Measurements from ENCODE around the gene PDC. TPM values are rescaled to one million over a fixed set of nuclear protein-coding genes. Genes with fewer than 3 reads are reported as not detected.

Gene PDC
- total RNA-seq, 3 donors from 2014 or later = not detected

DNA sequence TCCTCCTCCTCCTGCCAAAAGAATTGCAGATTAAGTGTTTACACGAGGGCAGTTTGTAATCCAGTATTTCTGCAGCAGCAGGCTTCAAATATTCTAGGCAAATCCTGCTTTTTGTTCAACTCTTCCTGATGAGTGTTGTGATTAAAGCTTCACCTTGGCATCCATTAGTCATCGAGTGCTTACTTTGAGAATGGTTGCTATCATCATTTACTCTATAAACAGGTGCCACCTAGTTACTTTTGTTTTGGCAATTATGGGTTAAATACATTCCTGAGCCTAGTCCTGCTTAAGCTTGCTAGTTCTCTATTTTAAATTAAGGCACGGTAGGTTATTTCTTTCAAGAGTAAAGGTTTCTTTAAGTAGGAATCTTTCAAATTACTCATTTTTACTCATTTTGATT lies 20.3 kb downstream of the PDC start:
- no peaks in the 10 kb centered on the region for H3K27me3 ChIP-seq
- no peaks in the 10 kb centered on the region for H3K4me1 ChIP-seq
- intact Hi-C loops (cut with DNase I; ENCODE audit: low total_unique reads) = no loop called here
- no peak overlapping the region for H3K27ac ChIP-seq
- H3K36me3 ChIP-seq = no peaks in the 10 kb centered on the region
- no peaks in the 10 kb centered on the region for H3K9me3 ChIP-seq
- DNase-seq (ENCODE audit: low spot score in 2 of 2) = no peak
- TF ChIP-seq, protein P1, sequence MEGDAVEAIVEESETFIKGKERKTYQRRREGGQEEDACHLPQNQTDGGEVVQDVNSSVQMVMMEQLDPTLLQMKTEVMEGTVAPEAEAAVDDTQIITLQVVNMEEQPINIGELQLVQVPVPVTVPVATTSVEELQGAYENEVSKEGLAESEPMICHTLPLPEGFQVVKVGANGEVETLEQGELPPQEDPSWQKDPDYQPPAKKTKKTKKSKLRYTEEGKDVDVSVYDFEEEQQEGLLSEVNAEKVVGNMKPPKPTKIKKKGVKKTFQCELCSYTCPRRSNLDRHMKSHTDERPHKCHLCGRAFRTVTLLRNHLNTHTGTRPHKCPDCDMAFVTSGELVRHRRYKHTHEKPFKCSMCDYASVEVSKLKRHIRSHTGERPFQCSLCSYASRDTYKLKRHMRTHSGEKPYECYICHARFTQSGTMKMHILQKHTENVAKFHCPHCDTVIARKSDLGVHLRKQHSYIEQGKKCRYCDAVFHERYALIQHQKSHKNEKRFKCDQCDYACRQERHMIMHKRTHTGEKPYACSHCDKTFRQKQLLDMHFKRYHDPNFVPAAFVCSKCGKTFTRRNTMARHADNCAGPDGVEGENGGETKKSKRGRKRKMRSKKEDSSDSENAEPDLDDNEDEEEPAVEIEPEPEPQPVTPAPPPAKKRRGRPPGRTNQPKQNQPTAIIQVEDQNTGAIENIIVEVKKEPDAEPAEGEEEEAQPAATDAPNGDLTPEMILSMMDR (IDR thresholded peaks at IDR 0.05) = no peak
- TF ChIP-seq POLR2AphosphoS5 (IDR thresholded peaks at IDR 0.05) (no peak), POLR2A (IDR thresholded peaks at IDR 0.05) (no peak)
- H3K4me3 ChIP-seq = no peak overlapping the region

DNA sequence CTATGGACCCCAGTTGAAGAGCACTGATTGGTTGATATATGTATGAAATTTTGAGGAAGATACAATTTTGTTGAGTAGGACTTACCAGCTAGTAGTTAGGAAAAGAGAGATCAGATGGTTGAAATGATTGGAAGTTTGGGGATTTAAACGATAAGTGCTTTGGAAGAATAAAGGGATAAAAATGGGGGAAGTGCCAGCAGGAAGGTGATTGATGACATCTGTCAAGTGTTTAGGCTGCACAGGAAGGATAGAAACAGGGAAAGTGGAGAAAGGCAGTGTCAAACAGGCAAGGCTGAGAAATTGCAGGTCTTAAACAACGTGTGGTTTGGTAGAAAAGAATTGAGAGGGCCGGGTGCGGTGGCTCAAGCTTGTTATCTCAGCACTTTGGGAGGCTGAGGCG lies 22.3 kb downstream of the PDC start:
- no peak overlapping the region for H3K4me3 ChIP-seq
- H3K27me3 ChIP-seq = no peaks in the 10 kb centered on the region
- TF ChIP-seq POLR2AphosphoS5 (IDR thresholded peaks at IDR 0.05) (no peak), POLR2A (IDR thresholded peaks at IDR 0.05) (no peak)
- TF ChIP-seq, protein P1 (IDR thresholded peaks at IDR 0.05) = no peak
- H3K9me3 ChIP-seq = no peaks in the 10 kb centered on the region
- no peaks in the 10 kb centered on the region for H3K4me1 ChIP-seq
- H3K27ac ChIP-seq = no peak overlapping the region
- intact Hi-C loops (cut with DNase I; ENCODE audit: low total_unique reads) = no loop called here
- no peaks in the 10 kb centered on the region for H3K36me3 ChIP-seq
- DNase-seq (ENCODE audit: low spot score in 2 of 2) = no peak

DNA sequence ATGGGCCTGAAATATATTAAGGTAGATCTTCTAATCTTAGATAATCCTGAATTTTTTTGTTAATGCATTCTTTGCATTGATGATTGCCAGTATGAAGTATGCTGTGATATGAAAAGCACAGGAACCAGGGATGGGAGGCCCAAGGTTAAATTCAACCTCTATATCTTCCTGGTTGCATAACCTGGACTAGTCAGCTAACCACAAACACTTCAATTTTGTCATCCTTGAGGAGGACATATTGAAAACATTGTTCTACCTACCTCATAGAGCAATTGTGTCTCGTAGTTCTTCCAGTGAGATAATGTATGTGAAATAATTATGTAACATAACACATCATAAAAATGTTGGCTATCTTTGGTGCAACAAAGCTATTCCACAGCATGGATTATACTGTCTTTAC lies 25.6 kb downstream of the PDC start:
- Histone ChIP-seq H3K27me3 (no peaks in the 10 kb centered on the region), H3K4me3 (no peak overlapping the region), H3K4me1 (no peaks in the 10 kb centered on the region), H3K36me3 (no peaks in the 10 kb centered on the region), H3K27ac (no peak overlapping the region), H3K9me3 (no peaks in the 10 kb centered on the region)
- TF ChIP-seq POLR2AphosphoS5 (IDR thresholded peaks at IDR 0.05) = no peak
- TF ChIP-seq, protein P1 (IDR thresholded peaks at IDR 0.05) = no peak
- no peak for TF ChIP-seq POLR2A (IDR thresholded peaks at IDR 0.05)
- no peak for DNase-seq (ENCODE audit: low spot score in 2 of 2)
- intact Hi-C loops (cut with DNase I; ENCODE audit: low total_unique reads) = no loop called here

DNA sequence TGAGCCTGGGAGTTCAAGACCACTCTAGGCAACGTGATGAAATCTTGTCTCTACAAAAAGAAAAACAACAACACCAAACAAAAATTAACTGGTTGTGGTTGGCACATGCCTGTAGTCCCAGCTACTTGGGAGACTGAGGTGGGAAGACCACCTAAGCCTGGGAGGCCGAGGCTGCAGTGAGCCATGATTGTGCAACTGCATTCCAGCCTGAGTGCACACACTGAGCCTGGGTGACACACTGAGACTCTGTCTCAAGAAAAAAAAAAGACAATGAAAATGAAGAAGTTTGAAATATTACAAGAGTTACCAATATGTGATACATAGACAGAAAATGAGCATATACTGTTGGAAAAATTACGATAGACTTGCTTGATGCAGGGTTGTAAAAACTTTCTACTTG lies 31.9 kb downstream of the PDC start:
- H3K36me3 ChIP-seq = peaks cover 2% of the 10 kb centered on the region
- H3K9me3 ChIP-seq = no peaks in the 10 kb centered on the region
- intact Hi-C loops (cut with DNase I; ENCODE audit: low total_unique reads) = no loop called here
- no peak overlapping the region for H3K27ac ChIP-seq
- TF ChIP-seq POLR2A (IDR thresholded peaks at IDR 0.05) = no peak
- TF ChIP-seq, protein P1 (IDR thresholded peaks at IDR 0.05) = no peak
- no peak for TF ChIP-seq POLR2AphosphoS5 (IDR thresholded peaks at IDR 0.05)
- DNase-seq (ENCODE audit: low spot score in 2 of 2) = no peak
- no peaks in the 10 kb centered on the region for H3K27me3 ChIP-seq
- H3K4me3 ChIP-seq = no peak overlapping the region
- H3K4me1 ChIP-seq = no peaks in the 10 kb centered on the region

DNA sequence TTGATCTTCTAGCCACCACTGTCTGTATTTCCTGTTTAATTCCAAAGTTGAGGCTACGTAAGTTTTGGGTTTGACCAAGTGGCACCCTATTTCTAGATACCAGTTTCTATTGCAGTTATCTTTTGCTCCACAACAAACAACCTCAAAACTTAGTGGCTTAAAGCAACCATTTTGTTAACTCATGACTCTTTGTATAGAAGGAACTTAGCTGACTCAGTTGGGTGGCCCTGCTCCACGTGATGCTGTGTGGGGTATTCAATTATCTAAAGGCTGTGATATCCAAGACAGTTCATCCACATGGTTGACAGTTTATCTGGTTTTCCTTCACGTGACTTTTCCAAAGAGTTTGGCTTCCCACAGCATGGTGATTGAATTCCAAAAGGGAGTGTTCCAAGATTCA lies 34.8 kb downstream of the PDC start:
- TF ChIP-seq POLR2A (IDR thresholded peaks at IDR 0.05) (no peak), POLR2AphosphoS5 (IDR thresholded peaks at IDR 0.05) (no peak)
- TF ChIP-seq, protein P1 (IDR thresholded peaks at IDR 0.05) = no peak
- no peaks in the 10 kb centered on the region for H3K4me1 ChIP-seq
- no peak overlapping the region for H3K4me3 ChIP-seq
- peaks cover 2% of the 10 kb centered on the region for H3K36me3 ChIP-seq
- DNase-seq (ENCODE audit: low spot score in 2 of 2) = no peak
- H3K27me3 ChIP-seq = no peaks in the 10 kb centered on the region
- H3K27ac ChIP-seq = no peak overlapping the region
- no peaks in the 10 kb centered on the region for H3K9me3 ChIP-seq
- intact Hi-C loops (cut with DNase I; ENCODE audit: low total_unique reads) = no loop called here
